ENCODE measurements around the gene CCDC124. TPM values are rescaled to one million over a fixed set of nuclear protein-coding genes. Genes with fewer than 3 reads are reported as not detected.

The CCDC124 gene
- polyA plus RNA-seq, 3 donors: 29.7 to 66.3 (median 29.7) TPM

DNA sequence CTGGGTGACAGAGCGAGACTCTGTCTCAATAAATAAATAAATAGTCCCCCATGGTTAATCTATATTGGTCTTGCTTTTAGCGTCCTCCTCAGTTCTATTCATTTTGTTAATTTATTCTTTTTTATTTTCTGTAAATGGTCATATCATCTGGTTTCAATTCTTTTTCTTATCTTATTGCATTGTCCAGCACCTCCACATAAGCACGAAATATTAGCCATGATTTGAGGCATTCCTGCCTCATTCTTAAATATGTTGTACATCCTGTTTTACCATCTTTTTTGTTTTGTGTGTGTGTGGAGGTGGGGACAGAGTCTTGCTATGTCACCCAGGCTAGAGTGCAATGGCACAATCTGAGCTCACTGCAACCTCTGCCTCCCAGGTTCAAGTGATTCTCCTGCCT, 24.6 kb upstream of the CCDC124 start:
- no CpG with 5 or more reads among the region's 3 CpGs for WGBS (ENCODE audit: insufficient coverage)
- no peaks in the 10 kb centered on the region for H3K79me2 ChIP-seq (ENCODE audit: insufficient read depth, low read length)

DNA sequence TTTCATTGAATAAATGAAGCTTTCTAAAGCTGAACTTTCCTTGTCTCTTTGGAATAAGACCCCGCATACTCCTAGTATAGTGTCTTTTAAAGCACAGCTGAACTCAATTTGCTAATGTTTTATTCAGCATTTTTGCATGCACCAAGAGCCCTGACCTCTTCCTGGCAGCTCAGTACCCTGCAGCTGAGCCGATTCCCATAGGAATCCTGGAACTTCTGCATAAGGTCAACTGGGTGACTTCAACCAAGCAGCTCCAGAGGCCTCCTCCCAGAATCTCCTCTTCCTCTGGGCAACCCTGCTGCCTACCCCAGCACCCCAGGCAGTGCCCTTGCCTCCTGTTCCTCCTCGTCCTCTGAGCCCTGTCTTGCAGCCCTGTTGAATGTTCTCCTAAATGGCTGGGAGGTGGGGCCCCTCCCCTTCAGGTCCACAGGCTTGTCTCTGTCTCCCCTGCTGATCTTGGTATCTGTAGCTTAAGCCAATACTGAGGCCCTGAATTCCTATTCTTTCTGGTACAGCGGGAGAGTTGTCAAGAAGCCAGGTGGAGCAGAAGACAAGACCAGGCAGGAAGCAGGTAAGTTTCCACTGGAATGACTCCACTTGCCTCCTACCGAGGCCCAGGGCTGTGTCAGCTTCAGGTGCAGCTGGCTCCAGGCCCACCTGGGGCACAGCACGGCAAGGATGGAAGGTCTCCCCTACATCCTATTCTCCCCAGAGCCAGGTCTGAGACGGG, 23.6 kb upstream of the CCDC124 start:
- Histone ChIP-seq H3K4me1 (ENCODE audit: control insufficient read depth in 1 of 2, insufficient read depth in 2 of 2, low read length in 2 of 2) (no peaks in the 10 kb centered on the region), H3K4me3 (replicated peaks in 1 of 3; ENCODE audit: low read depth in 2 of 3, low read length in 3 of 3) (no peak overlapping the region), H3K27ac (ENCODE audit: low read depth in 1 of 2, low read length in 2 of 2) (no peak overlapping the region), H3K4me2 (replicated peaks; ENCODE audit: extremely low read depth, low read length, poor library complexity, severe bottlenecking) (no peak overlapping the region), H3K9me3 (replicated peaks in 1 of 2; ENCODE audit: control insufficient read depth in 1 of 2, insufficient read depth in 1 of 2, low read length in 2 of 2) (peaks cover 21 to 34% of the 10 kb centered on the region in 2 donors), H3K27me3 (ENCODE audit: control insufficient read depth in 2 of 2, insufficient read depth in 2 of 2, low read length in 2 of 2) (no peaks in the 10 kb centered on the region), H3K79me2 (ENCODE audit: insufficient read depth, low read length) (no peaks in the 10 kb centered on the region), H4K20me1 (ENCODE audit: insufficient read depth, low read length) (no peaks in the 10 kb centered on the region), H3K9ac (ENCODE audit: insufficient read depth, low read length, poor library complexity, severe bottlenecking) (no peak overlapping the region), H3K36me3 (replicated peaks in 1 of 2; ENCODE audit: control insufficient read depth in 1 of 2, insufficient read depth in 2 of 2, low read length in 2 of 2) (no peaks in the 10 kb centered on the region), H2AFZ (ENCODE audit: insufficient read depth, low read depth, low read length, poor library complexity, severe bottlenecking) (no peak overlapping the region)
- peak overlapping the region in 2 of 7 donors; percentile 52 to 80 for H3K27ac Mint-ChIP-seq
- peaks cover 13 to 42% (median 31%) of the 10 kb centered on the region in 7 donors for H3K9me3 Mint-ChIP-seq
- no peak overlapping the region for H3K4me3 Mint-ChIP-seq
- TF ChIP-seq, protein P1, sequence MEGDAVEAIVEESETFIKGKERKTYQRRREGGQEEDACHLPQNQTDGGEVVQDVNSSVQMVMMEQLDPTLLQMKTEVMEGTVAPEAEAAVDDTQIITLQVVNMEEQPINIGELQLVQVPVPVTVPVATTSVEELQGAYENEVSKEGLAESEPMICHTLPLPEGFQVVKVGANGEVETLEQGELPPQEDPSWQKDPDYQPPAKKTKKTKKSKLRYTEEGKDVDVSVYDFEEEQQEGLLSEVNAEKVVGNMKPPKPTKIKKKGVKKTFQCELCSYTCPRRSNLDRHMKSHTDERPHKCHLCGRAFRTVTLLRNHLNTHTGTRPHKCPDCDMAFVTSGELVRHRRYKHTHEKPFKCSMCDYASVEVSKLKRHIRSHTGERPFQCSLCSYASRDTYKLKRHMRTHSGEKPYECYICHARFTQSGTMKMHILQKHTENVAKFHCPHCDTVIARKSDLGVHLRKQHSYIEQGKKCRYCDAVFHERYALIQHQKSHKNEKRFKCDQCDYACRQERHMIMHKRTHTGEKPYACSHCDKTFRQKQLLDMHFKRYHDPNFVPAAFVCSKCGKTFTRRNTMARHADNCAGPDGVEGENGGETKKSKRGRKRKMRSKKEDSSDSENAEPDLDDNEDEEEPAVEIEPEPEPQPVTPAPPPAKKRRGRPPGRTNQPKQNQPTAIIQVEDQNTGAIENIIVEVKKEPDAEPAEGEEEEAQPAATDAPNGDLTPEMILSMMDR (IDR thresholded peaks at IDR 0.05): no peak
- WGBS (ENCODE audit: insufficient coverage): 72% methylated on average over 5 of the region's 7 CpGs
- H3K36me3 Mint-ChIP-seq: no peaks in the 10 kb centered on the region
- H3K27me3 Mint-ChIP-seq (ENCODE audit: low read depth in 3 of 3): peaks cover 0 to 15% (median 6%) of the 10 kb centered on the region in 3 donors
- no peak for DNase-seq
- intact Hi-C loops (cut with micrococcal nuclease): no loop called here
- H3K4me1 Mint-ChIP-seq: no peaks in the 10 kb centered on the region

More for the DNA sequence above, 24.6 kb upstream of the CCDC124 start:
- TF ChIP-seq, protein P1 (IDR thresholded peaks at IDR 0.05): no peak
- H3K4me1 Mint-ChIP-seq: no peaks in the 10 kb centered on the region
- intact Hi-C loops (cut with micrococcal nuclease): no loop called here
- H3K27ac ChIP-seq (ENCODE audit: low read depth in 1 of 2, low read length in 2 of 2): no peak overlapping the region
- H3K27me3 ChIP-seq (ENCODE audit: control insufficient read depth in 2 of 2, insufficient read depth in 2 of 2, low read length in 2 of 2): no peaks in the 10 kb centered on the region
- no peaks in the 10 kb centered on the region for H4K20me1 ChIP-seq (ENCODE audit: insufficient read depth, low read length)
- no peak overlapping the region for H3K27ac Mint-ChIP-seq
- H3K9ac ChIP-seq (ENCODE audit: insufficient read depth, low read length, poor library complexity, severe bottlenecking): no peak overlapping the region
- H3K27me3 Mint-ChIP-seq (ENCODE audit: low read depth in 3 of 3): peaks cover 0 to 13% (median 8%) of the 10 kb centered on the region in 3 donors
- peaks cover 13 to 25% of the 10 kb centered on the region in 2 donors for H3K9me3 ChIP-seq (replicated peaks in 1 of 2; ENCODE audit: control insufficient read depth in 1 of 2, insufficient read depth in 1 of 2, low read length in 2 of 2)
- DNase-seq: no peak
- no peaks in the 10 kb centered on the region for H3K36me3 ChIP-seq (replicated peaks in 1 of 2; ENCODE audit: control insufficient read depth in 1 of 2, insufficient read depth in 2 of 2, low read length in 2 of 2)
- H2AFZ ChIP-seq (ENCODE audit: insufficient read depth, low read depth, low read length, poor library complexity, severe bottlenecking): no peak overlapping the region
- H3K4me3 ChIP-seq (replicated peaks in 1 of 3; ENCODE audit: low read depth in 2 of 3, low read length in 3 of 3): no peak overlapping the region
- H3K4me2 ChIP-seq (replicated peaks; ENCODE audit: extremely low read depth, low read length, poor library complexity, severe bottlenecking): no peak overlapping the region
- no peaks in the 10 kb centered on the region for H3K36me3 Mint-ChIP-seq
- H3K4me1 ChIP-seq (ENCODE audit: control insufficient read depth in 1 of 2, insufficient read depth in 2 of 2, low read length in 2 of 2): no peaks in the 10 kb centered on the region
- H3K9me3 Mint-ChIP-seq: peaks cover 8 to 33% (median 22%) of the 10 kb centered on the region in 7 donors
- no peak overlapping the region for H3K4me3 Mint-ChIP-seq

Data from CD14-positive monocyte (primary cell).